A673 (cell line): ENCODE data around the gene C2orf72.

ENCODE experiments used
- EZH2 ChIP-seq: fragments of 200-600 bp; sonication (generic); IDR thresholded peaks from 2 replicates; pipeline ENCODE4 v1.6.1; 2017; ENCODE audit warnings: borderline replicate concordance, low read depth, mild to moderate bottlenecking, mixed read lengths, antibody characterized with exemption, low read length; ENCODE audit not compliant: poor library complexity, severe bottlenecking
- TF ChIP-seq, protein P1 (sequence below): fragments of 300-800, 200-600 bp; sonication (generic); conservative IDR thresholded peaks from 2 replicates; pipeline ENCODE4 v1.5.1; 2017; ENCODE audit warnings: low read depth, mild to moderate bottlenecking, antibody characterized with exemption, low read length, moderate library complexity, mixed read lengths

DNA sequence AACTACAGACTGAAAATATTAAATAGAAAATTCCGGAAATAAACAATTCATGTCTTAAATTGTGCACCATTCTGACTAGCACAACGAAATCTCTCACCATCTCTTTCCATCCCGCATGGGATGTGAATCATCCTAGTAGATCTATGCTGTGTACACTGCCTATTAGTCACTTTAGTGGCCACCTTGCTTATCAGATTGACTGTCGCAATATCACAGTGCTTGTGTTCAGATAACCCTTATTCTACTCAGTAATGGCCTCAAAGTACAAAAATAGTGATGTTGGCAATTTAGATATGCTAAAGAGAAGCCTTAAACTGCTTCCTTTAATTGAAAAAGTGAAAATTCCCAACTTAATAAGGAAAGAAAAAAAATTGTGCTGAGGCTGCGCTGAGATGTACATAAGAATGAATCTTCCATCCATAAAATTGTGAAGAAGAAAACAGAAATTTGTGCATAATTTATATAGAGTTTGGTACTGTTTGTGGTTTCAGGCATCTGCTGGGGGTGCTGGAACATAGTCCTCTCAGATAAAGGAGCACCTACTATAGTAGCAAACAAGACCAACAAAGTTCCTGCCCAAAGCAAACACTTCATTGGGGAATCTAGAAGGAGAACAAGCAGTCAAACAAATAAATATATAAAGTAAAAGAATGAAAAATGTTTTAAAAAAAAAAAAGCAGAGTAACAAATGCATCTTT is 31.4 kb downstream of the C2orf72 start:
- TF ChIP-seq, protein P1, sequence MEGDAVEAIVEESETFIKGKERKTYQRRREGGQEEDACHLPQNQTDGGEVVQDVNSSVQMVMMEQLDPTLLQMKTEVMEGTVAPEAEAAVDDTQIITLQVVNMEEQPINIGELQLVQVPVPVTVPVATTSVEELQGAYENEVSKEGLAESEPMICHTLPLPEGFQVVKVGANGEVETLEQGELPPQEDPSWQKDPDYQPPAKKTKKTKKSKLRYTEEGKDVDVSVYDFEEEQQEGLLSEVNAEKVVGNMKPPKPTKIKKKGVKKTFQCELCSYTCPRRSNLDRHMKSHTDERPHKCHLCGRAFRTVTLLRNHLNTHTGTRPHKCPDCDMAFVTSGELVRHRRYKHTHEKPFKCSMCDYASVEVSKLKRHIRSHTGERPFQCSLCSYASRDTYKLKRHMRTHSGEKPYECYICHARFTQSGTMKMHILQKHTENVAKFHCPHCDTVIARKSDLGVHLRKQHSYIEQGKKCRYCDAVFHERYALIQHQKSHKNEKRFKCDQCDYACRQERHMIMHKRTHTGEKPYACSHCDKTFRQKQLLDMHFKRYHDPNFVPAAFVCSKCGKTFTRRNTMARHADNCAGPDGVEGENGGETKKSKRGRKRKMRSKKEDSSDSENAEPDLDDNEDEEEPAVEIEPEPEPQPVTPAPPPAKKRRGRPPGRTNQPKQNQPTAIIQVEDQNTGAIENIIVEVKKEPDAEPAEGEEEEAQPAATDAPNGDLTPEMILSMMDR: no peak
- TF ChIP-seq EZH2: no peak
